ENCODE measurements around the gene RALGAPB.

The RALGAPB gene

DNA sequence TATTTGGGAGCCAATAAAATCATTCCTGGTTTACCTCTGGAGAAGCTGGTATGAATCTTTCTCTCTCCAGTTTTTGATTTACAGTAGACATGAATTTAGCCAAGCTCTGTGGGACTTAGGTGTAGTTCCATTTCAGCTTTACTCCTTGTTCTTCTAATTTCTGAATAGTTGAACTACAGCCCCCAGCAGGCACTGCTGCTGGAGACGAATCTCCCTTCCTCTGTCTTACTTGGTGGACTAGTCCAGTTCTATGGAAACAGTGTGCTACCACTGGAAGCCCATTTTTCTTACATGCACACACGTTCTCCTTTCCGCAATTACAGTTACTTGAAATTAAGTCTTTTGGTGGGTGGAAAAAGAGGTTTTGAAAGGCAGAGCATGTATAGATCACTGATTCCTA is 42.3 kb downstream of the RALGAPB start:
- no peak overlapping the region for H3K4me3 ChIP-seq (ENCODE audit: low read length)
- peaks cover 5% of the 10 kb centered on the region for H3K36me3 ChIP-seq (ENCODE audit: control insufficient read depth, insufficient read depth, low read length)
- H3K4me1 ChIP-seq (ENCODE audit: control insufficient read depth, insufficient read depth, low read length) = peaks cover 4% of the 10 kb centered on the region
- no peak overlapping the region for H3K27ac ChIP-seq (ENCODE audit: low read depth, low read length)
- H3K27me3 ChIP-seq (ENCODE audit: control insufficient read depth, insufficient read depth, low read length) = no peaks in the 10 kb centered on the region
- H3K9ac ChIP-seq (ENCODE audit: low read length) = no peak overlapping the region

DNA sequence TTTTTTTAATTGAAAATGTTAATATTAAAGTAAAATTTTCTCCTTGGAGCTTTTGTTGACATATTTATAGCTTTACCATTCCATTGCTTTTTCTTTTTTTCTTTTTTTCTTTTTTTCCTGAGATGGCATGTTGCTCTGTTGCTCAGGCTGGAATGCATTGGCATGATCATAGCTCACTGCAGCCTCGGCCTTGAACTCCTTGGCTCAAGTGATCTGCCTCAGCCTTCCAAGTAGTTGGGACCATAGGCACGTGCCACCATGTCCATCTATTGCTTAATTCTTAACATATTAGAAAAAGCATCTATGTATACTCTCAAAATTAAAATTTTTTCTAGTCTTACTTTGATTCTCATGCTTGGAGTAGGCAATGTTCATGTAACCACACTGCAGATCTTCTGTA is 43.0 kb downstream of the RALGAPB start:
- Histone ChIP-seq H3K27ac (ENCODE audit: low read depth, low read length) (no peak overlapping the region), H3K4me1 (ENCODE audit: control insufficient read depth, insufficient read depth, low read length) (peaks cover 4% of the 10 kb centered on the region), H3K36me3 (ENCODE audit: control insufficient read depth, insufficient read depth, low read length) (peaks cover 4% of the 10 kb centered on the region), H3K27me3 (ENCODE audit: control insufficient read depth, insufficient read depth, low read length) (no peaks in the 10 kb centered on the region), H3K9ac (ENCODE audit: low read length) (no peak overlapping the region), H3K4me3 (ENCODE audit: low read length) (no peak overlapping the region)

DNA sequence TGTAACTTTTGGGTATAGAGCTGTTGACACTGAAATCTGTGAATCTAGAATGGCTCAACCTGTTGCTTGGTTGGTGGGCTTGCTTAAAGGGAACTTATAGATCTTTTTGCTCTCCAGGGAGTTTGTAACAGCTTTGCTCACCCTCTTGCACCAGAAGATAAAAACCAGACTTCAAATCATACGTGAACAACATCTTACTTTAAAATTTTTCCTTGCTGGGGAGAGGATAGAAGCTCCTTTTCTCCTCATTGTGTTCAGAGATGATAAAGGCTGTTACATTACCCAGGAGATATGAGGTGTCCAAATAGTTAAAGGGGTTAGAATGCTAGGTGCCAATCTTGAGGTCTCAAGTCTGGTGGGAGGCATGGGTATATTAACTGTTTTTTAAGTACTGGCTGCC is 46.8 kb downstream of the RALGAPB start:
- Histone ChIP-seq H3K27me3 (ENCODE audit: control insufficient read depth, insufficient read depth, low read length) (no peaks in the 10 kb centered on the region), H3K9ac (ENCODE audit: low read length) (no peak overlapping the region), H3K4me1 (ENCODE audit: control insufficient read depth, insufficient read depth, low read length) (peaks cover 4% of the 10 kb centered on the region), H3K27ac (ENCODE audit: low read depth, low read length) (no peak overlapping the region), H3K4me3 (ENCODE audit: low read length) (no peak overlapping the region), H3K36me3 (ENCODE audit: control insufficient read depth, insufficient read depth, low read length) (peaks cover 2% of the 10 kb centered on the region)

DNA sequence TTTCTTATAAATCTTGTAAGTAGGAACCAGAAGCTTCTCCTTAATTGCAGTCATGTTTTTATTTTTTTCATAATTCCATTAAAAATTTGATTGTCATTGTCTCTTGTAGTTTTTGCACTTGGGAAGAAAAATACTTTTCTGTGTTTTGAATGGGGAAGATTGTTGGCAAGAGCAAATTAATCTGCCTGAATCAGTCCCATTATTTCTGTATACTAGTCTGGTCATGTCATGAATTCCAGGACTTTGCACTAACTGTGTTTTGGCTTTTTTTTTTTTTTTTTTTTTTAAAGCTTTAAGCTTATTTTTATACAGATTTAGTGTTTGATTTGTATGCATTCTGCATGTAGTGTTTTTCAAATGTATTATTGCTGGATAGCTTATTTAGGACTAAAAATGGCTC is 47.6 kb downstream of the RALGAPB start:
- Histone ChIP-seq H3K9ac (ENCODE audit: low read length) (no peak overlapping the region), H3K4me1 (ENCODE audit: control insufficient read depth, insufficient read depth, low read length) (no peaks in the 10 kb centered on the region), H3K4me3 (ENCODE audit: low read length) (no peak overlapping the region), H3K27ac (ENCODE audit: low read depth, low read length) (no peak overlapping the region), H3K27me3 (ENCODE audit: control insufficient read depth, insufficient read depth, low read length) (no peaks in the 10 kb centered on the region), H3K36me3 (ENCODE audit: control insufficient read depth, insufficient read depth, low read length) (peaks cover 6% of the 10 kb centered on the region)

DNA sequence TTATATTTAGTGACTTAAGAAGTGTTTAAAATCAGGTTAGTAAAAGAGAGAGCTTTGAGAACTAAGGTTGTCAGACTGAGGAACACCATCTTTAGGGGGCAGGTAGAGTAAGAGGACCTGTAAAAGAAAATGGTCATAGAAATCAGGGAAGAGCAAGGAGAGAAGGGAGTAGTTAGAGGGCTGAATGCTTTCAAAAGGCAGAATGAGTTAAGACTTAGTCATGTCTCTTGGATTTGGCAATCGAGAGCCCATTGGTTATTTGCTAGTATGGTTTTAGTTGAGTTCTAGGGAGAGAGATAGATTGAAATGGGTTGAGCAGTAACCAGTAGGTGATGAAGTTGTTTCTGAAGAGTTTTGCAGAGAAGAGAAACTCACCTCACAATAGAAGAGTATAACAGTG is 51.1 kb downstream of the RALGAPB start:
- Histone ChIP-seq H3K4me1 (ENCODE audit: control insufficient read depth, insufficient read depth, low read length) (no peaks in the 10 kb centered on the region), H3K27me3 (ENCODE audit: control insufficient read depth, insufficient read depth, low read length) (no peaks in the 10 kb centered on the region), H3K4me3 (ENCODE audit: low read length) (no peak overlapping the region), H3K9ac (ENCODE audit: low read length) (no peak overlapping the region), H3K27ac (ENCODE audit: low read depth, low read length) (no peak overlapping the region), H3K36me3 (ENCODE audit: control insufficient read depth, insufficient read depth, low read length) (peaks cover 17% of the 10 kb centered on the region)

DNA sequence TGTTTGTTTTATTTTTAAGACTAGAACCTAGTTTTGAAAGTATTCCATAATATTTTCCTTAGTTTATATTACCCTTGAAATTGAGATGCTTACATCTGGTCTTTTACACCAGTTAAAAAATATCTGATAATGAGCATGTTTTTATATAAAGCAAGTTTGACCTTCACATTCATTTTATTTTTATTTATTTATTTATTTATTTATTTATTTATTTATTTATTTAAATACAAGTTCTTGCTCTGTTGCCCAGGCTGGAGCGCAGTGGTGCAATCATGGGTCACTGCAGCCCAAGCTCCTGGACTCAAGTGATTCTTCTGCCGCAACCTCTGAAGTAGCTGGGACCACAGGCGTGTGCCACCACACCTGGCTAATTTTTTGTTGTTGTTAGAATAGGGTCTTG is 55.5 kb downstream of the RALGAPB start:
- peaks cover 20% of the 10 kb centered on the region for H3K36me3 ChIP-seq (ENCODE audit: control insufficient read depth, insufficient read depth, low read length)

DNA sequence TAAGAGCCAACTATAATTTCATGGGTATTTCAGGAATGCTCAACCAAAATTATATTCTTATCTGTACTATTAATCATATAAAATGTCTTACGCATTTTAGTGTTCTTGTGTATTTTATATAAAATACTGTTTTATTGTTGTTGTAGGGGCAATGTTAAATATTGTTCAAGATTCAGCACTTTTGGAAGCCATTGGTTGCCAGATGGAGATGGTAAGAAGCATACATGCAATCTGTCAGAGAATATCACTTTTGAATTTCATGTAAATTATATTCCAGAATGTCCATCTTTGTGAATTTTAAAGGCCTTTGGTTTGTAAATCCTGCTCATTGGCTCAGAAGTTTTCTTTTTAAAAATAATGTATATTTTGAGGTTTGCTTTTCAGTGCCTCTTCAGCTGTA is 58.4 kb downstream of the RALGAPB start:
- no peaks in the 10 kb centered on the region for H3K4me1 ChIP-seq (ENCODE audit: control insufficient read depth, insufficient read depth, low read length)
- H3K27me3 ChIP-seq (ENCODE audit: control insufficient read depth, insufficient read depth, low read length) = no peaks in the 10 kb centered on the region
- no peak overlapping the region for H3K4me3 ChIP-seq (ENCODE audit: low read length)
- H3K9ac ChIP-seq (ENCODE audit: low read length) = no peak overlapping the region
- peaks cover 24% of the 10 kb centered on the region for H3K36me3 ChIP-seq (ENCODE audit: control insufficient read depth, insufficient read depth, low read length)
- no peak overlapping the region for H3K27ac ChIP-seq (ENCODE audit: low read depth, low read length)

More for the DNA sequence above, 55.5 kb downstream of the RALGAPB start:
- H3K9ac ChIP-seq (ENCODE audit: low read length) = no peak overlapping the region
- no peaks in the 10 kb centered on the region for H3K27me3 ChIP-seq (ENCODE audit: control insufficient read depth, insufficient read depth, low read length)
- H3K4me3 ChIP-seq (ENCODE audit: low read length) = no peak overlapping the region
- H3K4me1 ChIP-seq (ENCODE audit: control insufficient read depth, insufficient read depth, low read length) = no peaks in the 10 kb centered on the region
- no peak overlapping the region for H3K27ac ChIP-seq (ENCODE audit: low read depth, low read length)

DNA sequence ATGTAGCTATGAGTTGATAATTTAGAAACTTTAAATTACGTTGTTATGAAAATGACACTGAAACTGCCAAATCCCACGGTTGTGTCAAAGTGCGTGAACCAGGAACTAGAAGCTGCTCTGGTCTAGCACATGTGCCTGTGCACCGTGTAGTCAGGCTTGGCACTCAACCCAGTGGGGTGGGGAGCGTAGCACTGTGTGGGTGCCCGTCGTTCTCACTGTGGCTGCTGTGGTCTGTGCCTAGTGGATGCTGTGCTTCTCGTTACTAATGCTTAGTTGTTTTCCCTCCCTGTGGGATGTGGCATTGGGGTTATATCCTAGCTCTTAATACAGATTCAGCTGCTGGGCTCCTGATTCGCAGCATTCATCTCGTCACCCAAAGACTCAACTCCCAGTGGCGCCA is 62.1 kb downstream of the RALGAPB start:
- H3K27ac ChIP-seq (ENCODE audit: low read depth, low read length) = no peak overlapping the region
- H3K36me3 ChIP-seq (ENCODE audit: control insufficient read depth, insufficient read depth, low read length) = peaks cover 35% of the 10 kb centered on the region

DNA sequence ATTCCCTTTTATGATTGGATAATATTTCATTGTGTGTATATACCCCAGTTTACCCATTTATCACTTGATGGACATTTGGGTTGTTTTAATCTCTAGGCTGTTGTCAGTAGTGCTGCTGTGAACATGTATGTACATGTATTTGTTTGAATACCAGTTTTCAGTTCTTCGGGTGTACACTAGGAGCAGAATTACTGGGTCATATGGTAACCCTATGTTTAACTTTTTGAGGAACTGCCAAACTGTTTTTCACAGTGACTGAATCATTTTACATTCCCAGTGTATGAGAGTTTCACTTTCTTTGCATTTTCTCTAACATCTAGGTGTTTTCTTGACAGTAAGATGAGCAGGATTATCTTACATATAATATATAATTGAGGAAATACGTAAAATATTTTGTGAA is 63.7 kb downstream of the RALGAPB start:
- Histone ChIP-seq H3K27ac (ENCODE audit: low read depth, low read length) (no peak overlapping the region), H3K9ac (ENCODE audit: low read length) (no peak overlapping the region), H3K36me3 (ENCODE audit: control insufficient read depth, insufficient read depth, low read length) (peaks cover 44% of the 10 kb centered on the region), H3K27me3 (ENCODE audit: control insufficient read depth, insufficient read depth, low read length) (no peaks in the 10 kb centered on the region), H3K4me1 (ENCODE audit: control insufficient read depth, insufficient read depth, low read length) (no peaks in the 10 kb centered on the region), H3K4me3 (ENCODE audit: low read length) (no peak overlapping the region)

More for the DNA sequence above, 62.1 kb downstream of the RALGAPB start:
- H3K4me1 ChIP-seq (ENCODE audit: control insufficient read depth, insufficient read depth, low read length) = no peaks in the 10 kb centered on the region
- H3K4me3 ChIP-seq (ENCODE audit: low read length) = no peak overlapping the region
- no peaks in the 10 kb centered on the region for H3K27me3 ChIP-seq (ENCODE audit: control insufficient read depth, insufficient read depth, low read length)
- no peak overlapping the region for H3K9ac ChIP-seq (ENCODE audit: low read length)

DNA sequence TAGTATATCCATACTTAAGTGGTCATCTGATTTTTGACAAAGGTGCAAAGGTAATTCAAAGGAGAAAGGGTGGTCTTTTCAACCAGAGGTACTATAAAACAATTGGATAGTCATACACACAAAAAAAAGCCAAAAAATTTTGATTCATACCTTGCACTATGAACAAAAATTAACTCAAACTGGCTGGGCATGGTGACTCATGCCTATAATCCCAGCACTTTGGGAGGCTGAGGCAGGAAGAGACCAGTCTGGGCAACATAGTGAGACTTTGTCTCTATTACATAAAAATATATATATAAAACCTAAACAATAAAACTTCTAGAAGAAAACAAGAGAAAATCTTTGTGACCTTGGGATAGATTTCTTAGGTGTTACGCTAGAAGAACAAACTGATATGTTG is 64.5 kb downstream of the RALGAPB start:
- Histone ChIP-seq H3K9ac (ENCODE audit: low read length) (no peak overlapping the region), H3K4me1 (ENCODE audit: control insufficient read depth, insufficient read depth, low read length) (no peaks in the 10 kb centered on the region), H3K27me3 (ENCODE audit: control insufficient read depth, insufficient read depth, low read length) (no peaks in the 10 kb centered on the region), H3K27ac (ENCODE audit: low read depth, low read length) (no peak overlapping the region), H3K36me3 (ENCODE audit: control insufficient read depth, insufficient read depth, low read length) (peaks cover 44% of the 10 kb centered on the region), H3K4me3 (ENCODE audit: low read length) (no peak overlapping the region)

DNA sequence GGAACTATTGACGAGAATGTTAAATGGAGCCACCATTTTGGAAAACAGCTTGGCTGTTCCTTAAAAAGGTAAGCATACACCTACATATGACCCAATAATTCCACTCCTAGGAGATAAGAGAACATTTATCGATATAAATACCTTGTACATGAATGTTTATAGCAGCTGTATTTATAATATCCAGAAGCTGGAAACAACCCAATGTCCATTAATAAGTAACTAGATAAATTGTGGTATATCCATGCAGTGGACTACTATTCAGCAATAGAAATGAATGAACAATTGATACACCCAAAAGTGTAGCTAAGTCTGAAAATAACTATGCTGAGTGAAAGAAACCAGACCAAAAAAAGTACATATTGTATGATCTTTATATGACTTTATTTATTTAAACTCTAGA is 66.1 kb downstream of the RALGAPB start:
- Histone ChIP-seq H3K4me3 (ENCODE audit: low read length) (no peak overlapping the region), H3K9ac (ENCODE audit: low read length) (no peak overlapping the region), H3K27me3 (ENCODE audit: control insufficient read depth, insufficient read depth, low read length) (no peaks in the 10 kb centered on the region), H3K27ac (ENCODE audit: low read depth, low read length) (no peak overlapping the region), H3K36me3 (ENCODE audit: control insufficient read depth, insufficient read depth, low read length) (peaks cover 36% of the 10 kb centered on the region), H3K4me1 (ENCODE audit: control insufficient read depth, insufficient read depth, low read length) (no peaks in the 10 kb centered on the region)

DNA sequence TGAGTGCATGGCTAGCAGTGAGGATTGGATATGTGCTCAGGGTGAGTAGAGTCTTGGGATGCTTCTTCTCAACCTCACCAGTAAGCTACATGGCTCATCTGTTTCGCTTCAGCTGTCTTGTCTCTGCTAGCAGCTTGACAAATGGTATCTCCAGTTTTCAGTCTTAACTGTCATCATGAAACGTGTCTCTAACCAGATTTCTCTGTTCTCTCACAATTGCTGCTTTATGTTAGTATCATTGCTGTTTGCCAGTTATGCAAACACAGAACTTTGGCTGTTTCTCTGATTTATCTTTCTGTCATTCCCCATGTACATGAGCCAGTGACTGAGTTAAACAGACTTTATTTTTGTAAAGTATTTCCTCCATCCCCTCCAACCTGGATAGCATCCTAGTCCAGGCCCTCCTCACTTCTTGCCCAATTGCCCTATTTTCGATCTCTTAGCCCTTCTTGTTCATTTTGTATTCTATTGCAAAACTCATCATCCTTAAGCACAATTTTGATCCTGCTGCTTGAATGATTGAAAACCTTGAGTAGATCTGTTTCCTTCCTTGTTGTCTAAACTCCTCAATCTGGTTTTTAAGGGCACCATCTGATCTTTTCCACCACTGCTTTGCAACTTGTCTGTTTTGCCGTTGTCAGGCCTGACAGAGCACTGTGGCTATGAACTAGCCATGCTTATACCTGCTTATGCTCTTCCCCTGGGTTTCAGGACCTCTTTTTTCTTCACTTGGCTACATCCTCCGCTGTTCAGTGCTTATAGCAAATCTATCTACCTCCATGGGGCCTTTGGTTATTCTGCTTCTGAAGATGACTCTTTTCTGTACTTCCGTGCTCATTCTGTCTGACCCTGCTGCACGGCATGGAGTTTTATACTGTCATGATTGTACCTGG is 70.6 kb downstream of the RALGAPB start:
- Histone ChIP-seq H3K9ac (ENCODE audit: low read length) (no peak overlapping the region), H3K27me3 (ENCODE audit: control insufficient read depth, insufficient read depth, low read length) (no peaks in the 10 kb centered on the region), H3K4me1 (ENCODE audit: control insufficient read depth, insufficient read depth, low read length) (no peaks in the 10 kb centered on the region), H3K4me3 (ENCODE audit: low read length) (no peak overlapping the region), H3K36me3 (ENCODE audit: control insufficient read depth, insufficient read depth, low read length) (peaks cover 24% of the 10 kb centered on the region), H3K27ac (ENCODE audit: low read depth, low read length) (no peak overlapping the region)

DNA sequence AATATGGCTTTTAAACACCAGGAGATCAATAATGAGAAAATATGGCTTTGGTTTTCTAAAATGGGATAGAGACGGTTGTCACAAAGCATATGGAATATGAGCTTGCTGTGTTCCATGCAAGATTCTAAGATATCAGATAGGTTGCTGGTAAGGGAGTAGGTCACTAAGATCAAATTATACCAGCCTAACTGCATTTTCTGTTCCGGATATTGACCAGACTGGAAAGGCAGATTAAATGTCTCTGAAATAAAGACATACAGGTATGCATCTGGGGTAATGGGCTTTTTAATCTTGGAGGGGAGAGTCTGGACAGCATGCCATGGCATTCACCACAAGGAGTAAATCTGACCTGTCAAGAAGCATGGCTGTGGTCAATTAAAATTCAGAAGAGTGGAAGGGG is 73.1 kb downstream of the RALGAPB start:
- Histone ChIP-seq H3K27me3 (ENCODE audit: control insufficient read depth, insufficient read depth, low read length) (no peaks in the 10 kb centered on the region), H3K36me3 (ENCODE audit: control insufficient read depth, insufficient read depth, low read length) (peaks cover 19% of the 10 kb centered on the region), H3K9ac (ENCODE audit: low read length) (no peak overlapping the region)

More for the DNA sequence above, 73.1 kb downstream of the RALGAPB start:
- Histone ChIP-seq H3K27ac (ENCODE audit: low read depth, low read length) (no peak overlapping the region), H3K4me1 (ENCODE audit: control insufficient read depth, insufficient read depth, low read length) (no peaks in the 10 kb centered on the region), H3K4me3 (ENCODE audit: low read length) (no peak overlapping the region)
